HUES6 (cell line): ENCODE results near the gene SLC12A8.
A peak's percentile ranks its signal among the peaks of the same experiment; 100 is the strongest.

Experiments
- H3K27ac ChIP-seq: 2 replicates; pipeline ENCODE4 v1.7.0; 2013; ENCODE audit warnings: low read depth, mild to moderate bottlenecking, low read length, inconsistent platforms
- H3K27me3 ChIP-seq: 2 replicates; pipeline ENCODE4 v1.6.1; 2013; ENCODE audit warnings: low read length; ENCODE audit not compliant: control insufficient read depth, insufficient read depth
- H3K36me3 ChIP-seq: 2 replicates; pipeline ENCODE4 v1.6.1; 2013; ENCODE audit warnings: low read length; ENCODE audit not compliant: control insufficient read depth, insufficient read depth
- H3K4me1 ChIP-seq: 2 replicates; pipeline ENCODE4 v1.6.1; 2013; ENCODE audit warnings: low read length; ENCODE audit not compliant: control insufficient read depth, insufficient read depth
- H3K4me3 ChIP-seq: 2 replicates; pipeline ENCODE4 v1.5.1; 2013; ENCODE audit warnings: low read depth, low read length
- H3K9ac ChIP-seq: one replicate; pipeline ENCODE4 v1.6.1; 2013; ENCODE audit warnings: mild to moderate bottlenecking, low read length
- H3K9me3 ChIP-seq: 2 replicates; pipeline ENCODE4 v1.6.1; 2013; ENCODE audit warnings: low read depth, low read length; ENCODE audit not compliant: control insufficient read depth, insufficient read depth

The SLC12A8 gene

DNA sequence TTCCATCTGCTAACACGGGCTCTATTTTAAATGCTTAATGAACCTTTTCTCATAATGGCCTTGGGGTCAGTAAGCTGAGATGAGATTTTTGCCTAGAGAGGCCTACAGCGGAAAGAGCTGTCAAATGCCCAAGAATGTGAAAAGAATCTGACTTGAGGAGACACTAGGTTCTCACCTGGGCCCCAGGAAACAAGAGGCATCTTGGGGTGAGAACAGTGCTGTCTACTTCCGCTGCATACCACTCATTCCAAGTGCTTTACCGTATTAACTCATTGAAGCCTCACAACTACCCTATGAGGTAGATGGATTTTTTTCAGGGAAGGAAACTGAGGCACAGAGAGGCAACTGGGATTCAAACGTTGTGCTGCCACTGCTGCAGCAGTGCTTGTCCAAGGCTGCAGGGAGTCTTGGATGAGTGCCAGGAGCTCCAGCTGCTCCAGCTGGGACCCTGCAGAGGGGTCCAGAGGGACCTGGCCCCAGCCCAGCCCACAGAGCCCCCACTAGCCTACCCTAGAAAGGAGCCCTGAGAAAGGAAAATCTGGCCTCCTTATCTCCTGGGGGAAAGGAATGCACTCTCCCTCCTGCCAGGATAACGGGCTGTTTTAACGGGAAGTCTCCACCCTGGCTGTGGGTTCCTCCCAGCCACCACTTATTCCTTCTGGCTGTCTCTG, 68.4 kb downstream of the SLC12A8 start:
- Histone ChIP-seq H3K9me3 (no peaks in the 10 kb centered on the region), H3K9ac (no peak overlapping the region), H3K4me3 (no peak overlapping the region), H3K36me3 (no peaks in the 10 kb centered on the region), H3K27ac (no peak overlapping the region), H3K27me3 (peaks cover 10% of the 10 kb centered on the region; the same call in 1 of the 2 replicates), H3K4me1 (peaks cover 46% of the 10 kb centered on the region)

DNA sequence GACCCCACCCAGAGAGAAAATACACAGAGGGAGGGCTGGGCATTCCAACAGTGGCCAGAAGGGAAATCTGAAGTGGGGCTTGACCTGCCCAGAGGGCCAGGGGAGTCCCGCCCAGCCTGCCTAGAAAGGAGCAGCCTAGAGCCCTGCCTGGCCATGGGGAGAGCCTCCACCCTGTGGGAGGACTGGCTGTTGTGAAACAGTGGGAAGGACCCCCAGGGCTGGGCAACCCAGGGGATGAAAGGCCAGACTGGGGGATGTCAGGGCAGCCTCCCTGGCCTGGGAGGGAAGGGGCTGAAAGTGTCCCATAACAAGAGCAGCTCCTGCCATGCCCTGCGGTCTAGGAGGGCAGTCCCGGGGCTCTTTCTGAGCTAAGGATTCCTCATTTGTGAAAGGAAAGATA, 69.0 kb downstream of the SLC12A8 start:
- Histone ChIP-seq H3K9me3 (no peaks in the 10 kb centered on the region), H3K4me3 (no peak overlapping the region), H3K36me3 (no peaks in the 10 kb centered on the region), H3K27ac (no peak overlapping the region), H3K4me1 (peaks cover 41% of the 10 kb centered on the region), H3K9ac (no peak overlapping the region), H3K27me3 (peaks cover 10% of the 10 kb centered on the region; the same call in 1 of the 2 replicates)

DNA sequence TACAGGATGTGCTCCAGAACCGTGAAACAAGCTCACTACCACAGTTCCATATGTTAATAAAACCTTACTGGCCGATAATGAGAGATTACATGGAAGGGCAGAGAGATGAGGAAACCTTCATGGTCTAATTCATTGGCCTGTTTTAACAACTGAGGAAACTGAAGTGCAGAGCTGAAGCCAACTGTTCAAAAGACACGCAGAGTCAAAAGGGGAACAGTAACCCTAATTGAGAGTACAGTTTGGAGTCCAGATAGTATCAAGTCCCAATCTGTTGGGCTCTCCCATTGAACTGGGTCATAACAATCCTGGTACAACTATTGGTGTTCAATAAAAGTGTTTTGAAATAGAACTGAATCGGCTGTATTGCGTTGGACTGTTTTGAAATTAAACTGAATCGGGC, 69.6 kb downstream of the SLC12A8 start:
- H3K9ac ChIP-seq = no peak overlapping the region
- H3K9me3 ChIP-seq = no peaks in the 10 kb centered on the region
- H3K27me3 ChIP-seq = peaks cover 10% of the 10 kb centered on the region; the same call in 1 of the 2 replicates
- no peak overlapping the region for H3K27ac ChIP-seq
- no peaks in the 10 kb centered on the region for H3K36me3 ChIP-seq
- H3K4me1 ChIP-seq = peaks cover 41% of the 10 kb centered on the region
- no peak overlapping the region for H3K4me3 ChIP-seq

DNA sequence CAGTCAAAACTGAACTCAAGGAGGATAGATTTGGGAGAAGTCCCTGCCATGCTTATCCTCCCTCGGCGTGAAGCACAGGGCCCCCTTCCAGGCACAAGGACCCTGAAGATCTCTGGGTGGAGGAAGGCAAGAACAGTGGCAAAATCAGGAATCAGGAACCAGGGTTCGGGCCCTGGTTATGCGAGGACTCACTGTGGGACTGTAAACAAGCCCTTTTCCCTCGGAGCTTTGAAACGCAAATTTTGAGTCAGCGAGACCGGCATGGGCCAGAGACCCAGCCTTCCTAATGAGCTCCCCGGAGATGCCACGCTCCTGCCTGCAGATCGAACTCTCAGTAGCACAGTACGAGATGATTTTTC, 70.1 kb downstream of the SLC12A8 start:
- H3K9me3 ChIP-seq = no peaks in the 10 kb centered on the region
- H3K36me3 ChIP-seq = no peaks in the 10 kb centered on the region
- peak overlapping the region; percentile 8 for H3K9ac ChIP-seq
- no peak overlapping the region for H3K27ac ChIP-seq
- H3K4me3 ChIP-seq = peak overlapping the region; percentile 53
- H3K27me3 ChIP-seq = peaks cover 10% of the 10 kb centered on the region; the same call in 1 of the 2 replicates
- peaks cover 43% of the 10 kb centered on the region for H3K4me1 ChIP-seq

DNA sequence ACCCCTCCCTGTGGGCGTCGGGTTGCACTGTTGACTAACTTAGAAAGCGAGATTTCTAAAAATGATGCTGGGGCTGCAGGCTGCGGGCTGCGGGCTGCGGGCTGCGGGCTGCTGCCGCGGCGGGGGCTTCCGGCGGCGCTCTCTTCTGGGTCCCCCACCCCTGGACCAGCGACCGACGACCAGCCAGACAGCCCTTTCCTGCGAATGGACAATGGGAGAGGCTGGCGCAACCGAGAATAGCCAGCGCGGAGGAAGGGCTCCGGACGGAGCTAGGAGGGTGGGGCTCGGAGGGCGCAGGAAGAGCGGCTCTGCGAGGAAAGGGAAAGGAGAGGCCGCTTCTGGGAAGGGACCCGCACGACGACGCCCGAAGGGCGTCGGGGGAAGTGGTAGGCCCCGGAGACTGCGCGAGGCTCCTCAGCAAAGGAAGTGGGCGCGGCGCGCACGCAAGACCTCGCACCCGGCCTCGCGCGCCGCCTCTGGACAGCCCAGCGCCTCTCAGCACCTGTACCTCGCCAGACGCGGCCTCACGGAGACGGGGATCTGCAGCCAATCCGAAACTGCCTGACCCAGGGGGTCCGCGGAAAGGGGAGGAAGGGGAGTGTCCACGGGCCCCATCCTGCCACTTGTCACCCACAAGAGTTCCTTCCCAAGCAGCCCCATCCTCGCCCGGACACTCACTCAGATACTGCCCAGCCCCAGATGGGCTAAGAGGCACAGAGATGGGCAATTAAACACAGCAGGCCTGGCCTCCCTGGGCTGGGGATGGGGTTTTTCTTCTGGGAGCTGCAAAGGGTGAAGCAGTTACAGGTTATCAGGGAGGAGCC, 70.7 kb downstream of the SLC12A8 start:
- Histone ChIP-seq H3K4me3 (peak overlapping the region; percentile 53), H3K36me3 (no peaks in the 10 kb centered on the region), H3K9me3 (no peaks in the 10 kb centered on the region), H3K9ac (peak overlapping the region; percentile 8), H3K4me1 (peaks cover 37% of the 10 kb centered on the region), H3K27me3 (peaks cover 10% of the 10 kb centered on the region; the same call in 1 of the 2 replicates), H3K27ac (no peak overlapping the region)

DNA sequence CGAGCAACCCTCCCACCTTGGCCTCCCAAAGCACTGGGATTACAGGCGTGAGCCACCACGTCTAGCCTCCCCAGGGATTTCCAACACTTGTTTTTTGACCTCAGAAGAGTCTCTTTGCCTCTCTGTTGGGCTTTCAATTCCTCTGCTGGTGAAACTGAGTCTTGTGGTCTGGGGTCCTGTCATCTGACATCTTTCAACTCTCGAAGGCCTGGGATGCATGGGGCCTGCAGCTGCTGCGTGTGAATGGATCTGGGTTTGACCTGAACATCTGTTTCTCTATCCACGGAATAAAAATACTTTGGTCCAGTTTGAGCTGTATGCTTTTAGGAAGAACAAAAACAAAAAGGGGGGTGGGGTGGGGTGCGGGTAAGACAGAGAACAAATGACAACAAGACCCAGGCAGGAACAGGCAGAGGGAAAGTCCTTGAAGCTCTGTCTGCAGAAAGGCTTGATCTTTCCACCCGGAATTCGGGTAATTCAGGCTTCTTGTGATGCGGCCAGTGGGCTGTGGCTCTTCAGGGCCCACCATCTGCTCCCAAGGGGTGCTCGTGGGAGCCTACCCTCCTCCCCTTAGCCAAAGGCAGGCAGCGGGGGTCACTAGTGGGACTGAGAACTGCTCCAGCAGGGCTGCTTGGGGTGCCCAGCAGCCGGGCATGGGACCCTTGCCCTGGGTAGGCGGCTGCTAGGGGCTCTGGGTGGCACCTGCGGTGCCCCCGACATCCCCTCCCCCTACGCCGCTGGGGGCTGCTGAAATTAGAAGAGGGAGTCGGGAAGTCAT, 71.5 kb downstream of the SLC12A8 start:
- Histone ChIP-seq H3K9ac (no peak overlapping the region), H3K4me3 (peak overlapping the region; percentile 53), H3K36me3 (no peaks in the 10 kb centered on the region), H3K4me1 (peaks cover 33% of the 10 kb centered on the region), H3K9me3 (no peaks in the 10 kb centered on the region), H3K27me3 (peaks cover 10% of the 10 kb centered on the region; the same call in 1 of the 2 replicates), H3K27ac (no peak overlapping the region)

DNA sequence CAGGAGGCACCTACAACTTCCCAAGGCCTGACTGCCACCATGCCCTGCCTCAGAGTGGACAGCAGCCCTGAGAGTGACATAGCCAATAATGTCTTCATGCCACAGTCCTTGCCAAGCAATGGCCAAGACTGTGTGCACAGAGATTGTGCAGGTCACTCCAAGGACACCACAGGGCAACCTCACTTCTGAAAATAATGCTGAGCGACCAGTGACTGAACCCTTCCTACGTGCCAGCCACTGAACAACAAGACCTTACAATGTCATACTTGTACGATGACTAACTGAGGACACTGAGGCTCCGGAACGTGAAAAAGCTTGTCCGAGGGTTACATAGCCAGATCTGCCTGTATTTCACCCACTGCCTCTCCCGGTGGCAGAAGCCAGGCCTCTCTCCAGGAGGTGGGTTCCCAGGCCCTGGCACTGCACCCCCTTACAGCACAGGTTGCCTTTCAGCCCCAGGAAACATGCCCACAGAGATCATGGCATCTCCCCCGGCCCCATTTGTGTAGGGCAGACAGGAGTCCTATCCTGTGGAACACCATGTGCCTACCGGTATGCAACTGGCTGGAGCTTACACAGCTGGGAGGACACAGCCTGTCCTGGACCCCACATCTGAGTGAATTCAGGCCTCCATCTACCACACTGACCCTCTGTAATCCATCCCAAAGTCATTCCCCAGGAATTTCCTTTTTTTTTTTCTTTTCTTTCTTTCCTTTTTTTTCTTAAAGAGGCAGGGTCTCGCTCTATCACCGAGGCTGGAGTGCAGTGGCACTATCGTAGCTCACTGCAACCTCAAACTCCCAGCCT, 72.3 kb downstream of the SLC12A8 start:
- H3K36me3 ChIP-seq = no peaks in the 10 kb centered on the region
- peaks cover 10% of the 10 kb centered on the region; the same call in 1 of the 2 replicates for H3K27me3 ChIP-seq
- H3K4me1 ChIP-seq = peaks cover 33% of the 10 kb centered on the region
- no peak overlapping the region for H3K9ac ChIP-seq
- no peak overlapping the region for H3K27ac ChIP-seq
- H3K9me3 ChIP-seq = no peaks in the 10 kb centered on the region
- H3K4me3 ChIP-seq = no peak overlapping the region

DNA sequence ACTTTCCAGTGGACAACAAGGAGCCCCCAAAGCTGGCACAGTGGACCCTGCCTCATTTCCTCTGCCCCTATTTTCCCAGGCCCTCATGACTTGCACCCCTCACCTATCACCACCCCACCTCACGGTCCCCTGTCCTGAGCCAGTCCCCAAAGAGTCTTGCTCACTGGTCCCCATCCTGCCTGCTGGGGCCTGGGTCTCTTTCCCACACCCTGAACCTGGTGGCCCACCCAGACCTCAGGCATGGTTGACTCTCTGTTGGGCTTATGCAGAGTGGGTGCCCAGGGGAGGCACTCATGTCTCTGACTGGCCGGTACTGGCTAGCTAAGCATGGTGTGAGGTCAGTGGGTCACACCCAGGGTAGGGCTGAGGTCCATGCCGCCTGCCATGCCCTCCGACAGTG, 73.2 kb downstream of the SLC12A8 start:
- no peak overlapping the region for H3K4me3 ChIP-seq
- H3K9me3 ChIP-seq = no peaks in the 10 kb centered on the region
- H3K4me1 ChIP-seq = peaks cover 29% of the 10 kb centered on the region
- no peak overlapping the region for H3K9ac ChIP-seq
- H3K36me3 ChIP-seq = no peaks in the 10 kb centered on the region
- peaks cover 10% of the 10 kb centered on the region; the same call in 1 of the 2 replicates for H3K27me3 ChIP-seq
- H3K27ac ChIP-seq = no peak overlapping the region

DNA sequence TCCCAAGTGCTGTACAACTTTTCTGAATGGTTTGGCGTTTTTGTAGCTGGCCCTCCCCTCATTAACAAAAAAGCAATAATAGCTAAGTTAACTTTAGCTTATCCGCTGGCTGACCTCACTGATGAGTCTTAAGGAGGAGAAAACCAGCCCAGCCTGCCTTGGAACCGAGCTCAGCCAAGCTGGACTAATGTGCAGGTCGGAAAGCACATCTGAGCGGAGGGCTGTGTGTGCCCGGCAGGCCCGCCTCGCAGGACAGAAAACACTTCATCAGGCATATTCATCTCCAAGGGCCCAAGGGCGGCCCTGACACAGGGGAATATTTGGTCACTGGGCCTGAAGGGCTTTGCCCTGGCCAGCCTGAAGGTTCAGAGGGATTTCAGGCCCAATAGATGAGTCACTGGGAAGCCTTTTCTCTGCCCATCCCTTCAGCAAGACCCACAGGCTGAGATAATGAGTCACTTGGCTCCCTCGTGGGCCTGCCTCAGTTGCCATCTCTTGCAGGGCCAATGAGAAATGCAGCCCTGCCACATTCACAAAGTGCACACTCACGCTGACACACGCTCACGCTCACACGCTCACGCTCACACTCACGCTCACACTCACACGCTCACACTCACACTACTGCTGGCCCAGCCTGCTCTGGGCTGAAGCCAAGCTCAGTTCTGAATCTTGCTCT, 75.1 kb downstream of the SLC12A8 start:
- H3K36me3 ChIP-seq = no peaks in the 10 kb centered on the region
- no peak overlapping the region for H3K27ac ChIP-seq
- peaks cover 10% of the 10 kb centered on the region for H3K4me1 ChIP-seq
- H3K27me3 ChIP-seq = peaks cover 10% of the 10 kb centered on the region; the same call in 1 of the 2 replicates
- H3K4me3 ChIP-seq = no peak overlapping the region
- H3K9me3 ChIP-seq = no peaks in the 10 kb centered on the region
- no peak overlapping the region for H3K9ac ChIP-seq

DNA sequence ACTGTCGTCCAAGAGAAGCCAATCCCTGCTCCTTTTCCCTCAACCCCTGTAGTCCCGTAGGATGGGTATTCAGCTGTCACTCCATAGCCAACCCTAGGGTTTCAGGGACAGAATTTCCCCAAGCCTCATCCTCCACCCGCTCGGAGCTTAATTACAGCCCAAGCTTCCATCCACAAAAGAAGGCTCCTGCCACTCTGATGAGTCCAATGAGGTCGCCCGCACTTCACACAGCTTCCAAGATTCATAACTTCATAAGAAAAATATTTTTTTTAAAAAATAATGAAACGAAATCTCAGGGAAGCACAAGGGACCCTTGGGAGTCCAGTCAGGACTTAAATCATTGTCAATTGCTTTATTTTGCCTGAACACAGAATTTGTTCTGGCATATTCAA, 75.6 kb downstream of the SLC12A8 start:
- peaks cover 4% of the 10 kb centered on the region for H3K4me1 ChIP-seq
- no peaks in the 10 kb centered on the region for H3K36me3 ChIP-seq
- no peak overlapping the region for H3K9ac ChIP-seq
- H3K4me3 ChIP-seq = no peak overlapping the region
- peaks cover 5% of the 10 kb centered on the region; the same call in 1 of the 2 replicates for H3K27me3 ChIP-seq
- no peak overlapping the region for H3K27ac ChIP-seq
- H3K9me3 ChIP-seq = no peaks in the 10 kb centered on the region
